HL-60 (cell line): ENCODE data around the gene MAMDC2.

Experiments
- CTCF ChIP-seq: IDR thresholded peaks from one replicate; pipeline ENCODE4 v1.5.1; 2011; ENCODE audit warnings: low read length, control low read depth, inconsistent platforms; ENCODE audit not compliant: insufficient read depth
- GABPA ChIP-seq: IDR thresholded peaks from 2 replicates; pipeline ENCODE4 v1.6.1; 2012; ENCODE audit warnings: low read depth
- POLR2AphosphoS5 ChIP-seq: IDR thresholded peaks from 2 replicates; pipeline ENCODE4 v1.6.1; 2012; ENCODE audit warnings: low read depth
- SPI1 ChIP-seq: IDR thresholded peaks from 2 replicates; pipeline ENCODE4 v1.6.1; 2012; ENCODE audit warnings: low read depth, mild to moderate bottlenecking, borderline replicate concordance
- TF ChIP-seq, protein P1 (sequence below): IDR thresholded peaks from 2 replicates; pipeline ENCODE4 v1.6.1; 2012; ENCODE audit warnings: low read depth; ENCODE audit not compliant: insufficient replicate concordance

DNA sequence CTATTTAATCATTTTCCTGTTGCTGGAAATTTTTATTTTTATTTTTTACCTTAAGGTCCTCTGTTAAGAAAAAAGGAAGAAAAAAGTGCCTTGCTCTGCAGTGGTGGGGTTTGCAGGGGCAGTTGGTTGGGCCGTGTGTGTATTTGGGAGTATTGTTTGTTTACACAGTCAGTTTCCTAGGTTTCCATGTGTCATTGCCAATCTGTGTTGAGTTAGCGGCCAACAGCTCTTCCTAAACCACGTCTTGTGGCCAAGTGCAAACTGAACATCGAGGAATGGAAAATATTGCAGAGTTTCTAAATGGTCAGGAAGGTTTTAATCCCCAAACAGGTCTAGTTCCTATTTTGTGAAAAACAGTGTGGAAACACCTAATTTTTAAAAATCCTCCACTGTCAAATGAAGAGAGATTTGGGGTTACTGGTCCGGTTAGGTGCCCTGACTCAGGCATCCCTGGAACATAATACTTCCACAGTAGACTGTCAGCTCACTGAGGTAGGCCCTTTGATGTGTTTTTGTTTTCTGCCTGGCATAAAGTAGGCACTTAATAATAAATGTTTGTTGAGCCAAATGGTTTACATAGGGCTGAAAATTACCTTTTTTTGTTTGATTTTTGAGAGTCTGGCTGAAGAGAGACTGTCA, 37.0 kb downstream of the MAMDC2 start:
- TF ChIP-seq CTCF (no peak), POLR2AphosphoS5 (peak; percentile 51; the same call in 1 of the 2 replicates), GABPA (no peak), SPI1 (no peak)
- TF ChIP-seq, protein P1, sequence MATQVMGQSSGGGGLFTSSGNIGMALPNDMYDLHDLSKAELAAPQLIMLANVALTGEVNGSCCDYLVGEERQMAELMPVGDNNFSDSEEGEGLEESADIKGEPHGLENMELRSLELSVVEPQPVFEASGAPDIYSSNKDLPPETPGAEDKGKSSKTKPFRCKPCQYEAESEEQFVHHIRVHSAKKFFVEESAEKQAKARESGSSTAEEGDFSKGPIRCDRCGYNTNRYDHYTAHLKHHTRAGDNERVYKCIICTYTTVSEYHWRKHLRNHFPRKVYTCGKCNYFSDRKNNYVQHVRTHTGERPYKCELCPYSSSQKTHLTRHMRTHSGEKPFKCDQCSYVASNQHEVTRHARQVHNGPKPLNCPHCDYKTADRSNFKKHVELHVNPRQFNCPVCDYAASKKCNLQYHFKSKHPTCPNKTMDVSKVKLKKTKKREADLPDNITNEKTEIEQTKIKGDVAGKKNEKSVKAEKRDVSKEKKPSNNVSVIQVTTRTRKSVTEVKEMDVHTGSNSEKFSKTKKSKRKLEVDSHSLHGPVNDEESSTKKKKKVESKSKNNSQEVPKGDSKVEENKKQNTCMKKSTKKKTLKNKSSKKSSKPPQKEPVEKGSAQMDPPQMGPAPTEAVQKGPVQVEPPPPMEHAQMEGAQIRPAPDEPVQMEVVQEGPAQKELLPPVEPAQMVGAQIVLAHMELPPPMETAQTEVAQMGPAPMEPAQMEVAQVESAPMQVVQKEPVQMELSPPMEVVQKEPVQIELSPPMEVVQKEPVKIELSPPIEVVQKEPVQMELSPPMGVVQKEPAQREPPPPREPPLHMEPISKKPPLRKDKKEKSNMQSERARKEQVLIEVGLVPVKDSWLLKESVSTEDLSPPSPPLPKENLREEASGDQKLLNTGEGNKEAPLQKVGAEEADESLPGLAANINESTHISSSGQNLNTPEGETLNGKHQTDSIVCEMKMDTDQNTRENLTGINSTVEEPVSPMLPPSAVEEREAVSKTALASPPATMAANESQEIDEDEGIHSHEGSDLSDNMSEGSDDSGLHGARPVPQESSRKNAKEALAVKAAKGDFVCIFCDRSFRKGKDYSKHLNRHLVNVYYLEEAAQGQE = no peak
